Stimulated activated CD4-positive, alpha-beta T cell treated with anti-CD3 and anti-CD28 coated beads, TNF-alpha, amount 100 ng/mL, for 1 hour (primary cell): Measurements from ENCODE around the gene ROBO4.

Source experiments
- DNase-seq, 3 donors: peaks; one replicate each; pipeline ENCODE4 v3.0.0-alpha.2; 2020; ENCODE audit warnings: low read depth in 3 of 3, low spot score in 1 of 3

Gene ROBO4

GRCh38 chr11:124897674-124898262, at the start of gene ROBO4:
TSS of gene ROBO4 (minus strand) at chr11:124897865. CDS start at chr11:124897795, 70 bp downstream.
- DNase-seq = no peak

- DNase-seq = no peak
Observed at GRCh38 chr11:124946735-124947141, 49.1 kb upstream of the ROBO4 start.

- DNase-seq = no peak
Observed at GRCh38 chr11:124945826-124946225, 48.2 kb upstream of the ROBO4 start.

GRCh38 chr11:124944565-124944964, 46.9 kb upstream of the ROBO4 start:
- DNase-seq = no peak

- no peak for DNase-seq
Observed at GRCh38 chr11:124943741-124944140, 46.1 kb upstream of the ROBO4 start.

- DNase-seq = no peak
Observed at GRCh38 chr11:124943254-124943616, 45.6 kb upstream of the ROBO4 start.

- DNase-seq = no peak
Observed at GRCh38 chr11:124942466-124943253, 45.0 kb upstream of the ROBO4 start.

GRCh38 chr11:124941703-124942102, 44.0 kb upstream of the ROBO4 start:
- no peak for DNase-seq

- DNase-seq = no peak
Observed at GRCh38 chr11:124938970-124939369, 41.3 kb upstream of the ROBO4 start.

- no peak for DNase-seq
Observed at GRCh38 chr11:124938206-124938765, 40.6 kb upstream of the ROBO4 start.

GRCh38 chr11:124937336-124937935, 39.8 kb upstream of the ROBO4 start:
- DNase-seq = no peak

- DNase-seq = no peak
Observed at GRCh38 chr11:124935548-124936514, 38.2 kb upstream of the ROBO4 start, which contains the start of gene HEPACAM. TSS of gene HEPACAM (minus strand) at chr11:124936047. CDS start at chr11:124936006, 41 bp downstream.

- DNase-seq = no peak
Observed at GRCh38 chr11:124934862-124935547, 37.3 kb upstream of the ROBO4 start.

GRCh38 chr11:124930799-124931198, 33.1 kb upstream of the ROBO4 start:
- DNase-seq = no peak

GRCh38 chr11:124928942-124929665, 31.4 kb upstream of the ROBO4 start:
- DNase-seq = no peak

- no peak for DNase-seq
Observed at GRCh38 chr11:124923296-124923695, 25.6 kb upstream of the ROBO4 start.

GRCh38 chr11:124922831-124923230, 25.2 kb upstream of the ROBO4 start:
- no peak for DNase-seq

- DNase-seq = peak; percentile 46 to 68 (median 62)
Observed at GRCh38 chr11:124920870-124921609, 23.4 kb upstream of the ROBO4 start.

- DNase-seq = no peak
Observed at GRCh38 chr11:124920356-124920755, 22.7 kb upstream of the ROBO4 start.
